Fibroblast of lung (primary cell): ENCODE data around the gene TRPT1. TPM values are rescaled to one million over a fixed set of nuclear protein-coding genes. Genes with fewer than 3 reads are reported as not detected.

Source experiments
- DNase-seq, 2 donors: peaks; one replicate each; pipeline versions ENCODE4 v3.0.0 to v3.0.0-alpha.2; 2010; ENCODE audit warnings: low read depth in 2 of 2
- H2AFZ ChIP-seq: 2 replicates; pipeline ENCODE4 v1.5.1; 2012; ENCODE audit warnings: low read length, control low read depth, inconsistent platforms
- H3K27ac ChIP-seq: 2 replicates; pipeline ENCODE4 v1.5.1; 2011; ENCODE audit warnings: low read length, control low read depth; ENCODE audit not compliant: insufficient read depth
- H3K27me3 ChIP-seq: 2 replicates; pipeline ENCODE4 v1.5.1; 2011; ENCODE audit warnings: mild to moderate bottlenecking, low read length; ENCODE audit not compliant: control insufficient read depth, insufficient read depth
- H3K36me3 ChIP-seq: 2 replicates; pipeline ENCODE4 v1.5.1; 2011; ENCODE audit warnings: low read length; ENCODE audit not compliant: control insufficient read depth, insufficient read depth
- H3K4me1 ChIP-seq: 2 replicates; pipeline ENCODE4 v1.5.1; 2011; ENCODE audit warnings: low read length; ENCODE audit not compliant: control insufficient read depth, insufficient read depth; ENCODE audit errors: extremely low read depth
- H3K4me2 ChIP-seq: 2 replicates; pipeline ENCODE4 v1.5.1; 2011; ENCODE audit warnings: low read length, control low read depth; ENCODE audit not compliant: insufficient read depth; ENCODE audit errors: extremely low read depth
- H3K4me3 ChIP-seq, 4 experiments: fragments of 200-600 bp in 1 of 4; sonication (generic) in 1 of 4; replicated peaks in 1 of 4; 2 replicates each; pipeline ENCODE4 v1.5.1; 2011 to 2016; ENCODE audit warnings: low read length in 4 of 4, low read depth in 3 of 4, mild to moderate bottlenecking in 3 of 4, control low read depth in 2 of 4, inconsistent platforms in 1 of 4, mixed read lengths in 1 of 4; ENCODE audit not compliant: insufficient read depth in 1 of 4; ENCODE audit errors: control extremely low read depth in 1 of 4
- H3K79me2 ChIP-seq: 2 replicates; pipeline ENCODE4 v1.5.1; 2012; ENCODE audit warnings: mild to moderate bottlenecking, low read length, inconsistent platforms; ENCODE audit not compliant: control insufficient read depth, insufficient read depth
- H3K9ac ChIP-seq: 2 replicates; pipeline ENCODE4 v1.5.1; 2011; ENCODE audit warnings: mild to moderate bottlenecking, low read length, control low read depth; ENCODE audit not compliant: insufficient read depth
- H3K9me3 ChIP-seq: 2 replicates; pipeline ENCODE4 v1.5.1; 2012; ENCODE audit warnings: low read depth, low read length; ENCODE audit not compliant: control insufficient read depth, insufficient read depth
- H4K20me1 ChIP-seq: 2 replicates; pipeline ENCODE4 v1.5.1; 2011; ENCODE audit warnings: low read length; ENCODE audit not compliant: control insufficient read depth, insufficient read depth; ENCODE audit errors: extremely low read depth
- CTCF ChIP-seq, 2 donors: IDR thresholded peaks in 1 of 2; conservative IDR thresholded peaks in 1 of 2; 1 replicate in 1 of 2; 2 replicates in 1 of 2; pipeline ENCODE4 v1.5.1; 2011 to 2012; ENCODE audit warnings: low read length in 2 of 2, control low read depth in 1 of 2, inconsistent platforms in 1 of 2, low read depth in 1 of 2, mild to moderate bottlenecking in 1 of 2
- EZH2 ChIP-seq: IDR thresholded peaks from 2 replicates; pipeline ENCODE4 v1.5.1; 2012; ENCODE audit warnings: low read length, control low read depth, mild to moderate bottlenecking; ENCODE audit errors: missing control alignments
- polyA plus RNA-seq, 2 donors: library from polyadenylated mRNA; depleted of rRNA in 1 of 2; stranded (reverse) in 1 of 2; unstranded in 1 of 2; fragments of >200 nt; gene quantifications; 2 replicates each; pipeline ENCODE4 v1.2.1, GENCODE V29; 2011 to 2012; ENCODE audit warnings: missing spikeins in 1 of 2
- total RNA-seq: library from RNA; depleted of rRNA; stranded (reverse); fragments of >200 nt; gene quantifications from 2 replicates; pipeline ENCODE4 v1.2.1, GENCODE V29; 2014

Gene TRPT1
- total and polyA plus RNA-seq, 2 donors (not counting 1 experiment from before 2014, with no cell fraction given) = 20.5 to 41.5 TPM

GRCh38 chr11:64204080-64204440 lies 21.9 kb downstream of the TRPT1 start:
- Histone ChIP-seq H3K9ac (no peak overlapping the region), H3K9me3 (no peaks in the 10 kb centered on the region), H3K36me3 (peaks cover 31% of the 10 kb centered on the region), H3K4me3 (no peak overlapping the region), H3K4me1 (peaks cover 18% of the 10 kb centered on the region), H3K27me3 (no peaks in the 10 kb centered on the region), H4K20me1 (no peaks in the 10 kb centered on the region), H3K27ac (no peak overlapping the region), H2AFZ (no peak overlapping the region), H3K4me2 (no peak overlapping the region), H3K79me2 (no peaks in the 10 kb centered on the region)
- DNase-seq = no peak
- TF ChIP-seq CTCF (conservative IDR thresholded peaks at IDR 0.05 in 1 of 2, IDR thresholded peaks at IDR 0.05 in 1 of 2; ENCODE audit: low read depth in 1 of 2, low read length in 2 of 2) = no peak
- TF ChIP-seq EZH2 = no peak

DNA sequence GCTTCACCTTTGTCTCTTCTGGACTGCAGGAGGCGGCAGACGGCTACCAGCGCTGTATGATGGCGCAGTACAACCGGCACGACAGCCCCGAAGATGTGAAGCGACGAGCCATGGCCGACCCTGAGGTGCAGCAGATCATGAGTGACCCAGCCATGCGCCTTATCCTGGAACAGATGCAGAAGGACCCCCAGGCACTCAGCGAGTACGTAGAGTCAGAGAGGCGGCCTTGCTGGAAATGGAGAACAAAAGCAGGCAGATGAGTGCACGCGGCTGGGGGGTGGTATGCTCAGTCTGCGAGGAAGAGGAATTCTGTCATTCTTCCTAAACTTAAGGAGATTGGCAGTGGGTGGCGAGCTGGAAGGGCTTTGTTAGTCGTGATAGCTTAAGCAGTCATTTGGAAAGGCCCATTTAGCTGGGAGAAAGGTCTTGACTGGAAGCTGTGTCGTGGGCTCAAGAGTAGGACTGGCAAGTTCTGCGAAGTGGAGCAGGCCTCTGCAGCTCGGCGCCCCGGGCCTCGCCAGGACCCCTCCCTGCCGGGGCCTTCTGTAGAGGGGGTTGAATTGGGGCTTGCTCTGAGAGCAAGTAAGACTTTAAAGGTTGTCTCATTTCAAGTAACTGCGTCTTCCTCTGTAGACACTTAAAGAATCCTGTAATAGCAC lies 22.4 kb downstream of the TRPT1 start:
- no peaks in the 10 kb centered on the region for H4K20me1 ChIP-seq
- no peak overlapping the region for H3K9ac ChIP-seq
- TF ChIP-seq EZH2 (no peak), CTCF (conservative IDR thresholded peaks at IDR 0.05 in 1 of 2, IDR thresholded peaks at IDR 0.05 in 1 of 2; ENCODE audit: low read depth in 1 of 2, low read length in 2 of 2) (no peak)
- no peak overlapping the region for H3K4me2 ChIP-seq
- peaks cover 18% of the 10 kb centered on the region for H3K4me1 ChIP-seq
- H3K27me3 ChIP-seq = no peaks in the 10 kb centered on the region
- no peak overlapping the region for H2AFZ ChIP-seq
- H3K79me2 ChIP-seq = no peaks in the 10 kb centered on the region
- no peak overlapping the region for H3K27ac ChIP-seq
- no peak for DNase-seq
- H3K4me3 ChIP-seq = no peak overlapping the region
- no peaks in the 10 kb centered on the region for H3K9me3 ChIP-seq
- peaks cover 31% of the 10 kb centered on the region for H3K36me3 ChIP-seq

DNA sequence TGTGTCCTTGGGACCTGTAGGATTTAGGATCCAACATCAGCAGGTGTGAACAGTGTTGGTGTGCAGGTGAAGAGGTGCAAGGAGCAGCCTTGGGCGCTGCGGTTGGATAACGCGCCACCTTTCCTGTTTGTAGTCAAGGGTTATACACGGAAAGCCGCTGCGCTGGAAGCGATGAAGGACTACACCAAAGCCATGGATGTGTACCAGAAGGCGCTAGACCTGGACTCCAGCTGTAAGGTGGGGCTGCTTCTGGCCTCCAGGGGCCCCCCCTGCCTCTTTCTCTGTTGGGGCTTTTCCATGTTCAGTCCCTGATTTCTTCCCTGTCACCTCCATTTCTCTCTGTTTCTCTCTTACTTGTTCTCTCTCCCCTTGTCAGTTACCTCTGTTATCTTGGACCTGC lies 23.0 kb downstream of the TRPT1 start:
- Histone ChIP-seq H3K79me2 (no peaks in the 10 kb centered on the region), H3K9me3 (no peaks in the 10 kb centered on the region), H2AFZ (no peak overlapping the region), H3K9ac (no peak overlapping the region), H3K36me3 (peaks cover 31% of the 10 kb centered on the region), H4K20me1 (no peaks in the 10 kb centered on the region), H3K27me3 (no peaks in the 10 kb centered on the region), H3K4me2 (no peak overlapping the region), H3K27ac (no peak overlapping the region), H3K4me1 (peaks cover 14% of the 10 kb centered on the region), H3K4me3 (no peak overlapping the region)
- DNase-seq = no peak
- no peak for TF ChIP-seq CTCF (conservative IDR thresholded peaks at IDR 0.05 in 1 of 2, IDR thresholded peaks at IDR 0.05 in 1 of 2; ENCODE audit: low read depth in 1 of 2, low read length in 2 of 2)
- TF ChIP-seq EZH2 = no peak
